ENCODE results near the gene ETNK1. TPM values are rescaled to one million over a fixed set of nuclear protein-coding genes. Genes with fewer than 3 reads are reported as not detected.

ETNK1 gene
- polyA plus RNA-seq, 2 of the 4 experiments (the other 2 are of a cell fraction) = 20.9 to 52.7 TPM

DNA sequence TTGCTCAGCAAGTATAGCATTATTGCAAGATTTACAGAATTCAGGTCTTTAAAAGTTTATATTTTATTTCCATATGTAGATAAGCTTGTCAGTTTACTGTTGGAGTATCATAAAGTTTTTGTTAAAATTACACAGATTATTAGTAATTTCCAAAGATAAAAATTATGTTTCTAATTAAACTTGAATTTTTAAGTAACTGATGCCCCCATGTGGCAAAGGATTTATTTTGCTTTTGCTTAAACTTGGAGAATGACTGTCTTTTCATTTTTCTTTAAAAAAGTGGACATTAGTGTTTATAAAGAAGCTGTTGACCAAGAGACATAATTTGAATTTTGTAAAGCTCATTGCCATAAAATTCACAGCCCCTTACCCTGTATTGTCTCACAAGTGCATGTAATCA lies 45.8 kb downstream of the ETNK1 start (continued):
- TF ChIP-seq MAZ (IDR thresholded peaks at IDR 0.05; ENCODE audit: borderline replicate concordance, low read depth, low read length) (no peak), CBX2 (IDR thresholded peaks at IDR 0.05; ENCODE audit: borderline replicate concordance, low read depth) (no peak), NPAS2 (CRISPR knock-in tag; IDR thresholded peaks at IDR 0.05; ENCODE audit: borderline replicate concordance) (no peak), RNF2 (IDR thresholded peaks at IDR 0.05; ENCODE audit: borderline replicate concordance, low read depth) (no peak), USF2 (IDR thresholded peaks at IDR 0.05) (no peak), FOSL2 (IDR thresholded peaks at IDR 0.05) (no peak), FOSL2 (CRISPR knock-in tag; IDR thresholded peaks at IDR 0.05) (no peak), RCOR1 (IDR thresholded peaks at IDR 0.05; ENCODE audit: low read depth, low read length) (no peak)

- 83% methylated on average over 3 of the region's 3 CpGs for WGBS (ENCODE audit: missing lambda C conversion rate)
- ChIA-PET POLR2A (no interaction called here), CTCF (interaction anchor here (0.7 to 1.3 kb wide), 3 partner anchors 195 to 975 kb away, joined by 3 read pairs; no protein-coding TSS in a partner anchor)
- Histone ChIP-seq H3K4me2 (no peak overlapping the region), H3K4me1 (0 out of 3 replicates have a peak, but pooled peaks cover 7% of the 10 kb centered on the region), H3K4me3 (no peak overlapping the region), H3K27ac (no peak overlapping the region), H3K9me3 (no peaks in the 10 kb centered on the region; the same call in 1 of the 3 replicates)
- FAIRE-seq = no peak
- no peak for ATAC-seq
- TF ChIP-seq EHF (CRISPR knock-in tag; IDR thresholded peaks at IDR 0.05) (no peak), RAD21 (conservative IDR thresholded peaks at IDR 0.05 in 1 of 2, IDR thresholded peaks at IDR 0.05 in 1 of 2) (no peak), ESRRA (IDR thresholded peaks at IDR 0.05; ENCODE audit: borderline replicate concordance, low read length) (no peak), HOXB5 (CRISPR knock-in tag; IDR thresholded peaks at IDR 0.05) (no peak), CBX8 (IDR thresholded peaks at IDR 0.05) (no peak), KDM5A (IDR thresholded peaks at IDR 0.05) (no peak), KDM1A (IDR thresholded peaks at IDR 0.05; ENCODE audit: low read depth) (no peak), GATA3 (IDR thresholded peaks at IDR 0.05; ENCODE audit: borderline replicate concordance) (no peak), USF2 (IDR thresholded peaks at IDR 0.05) (no peak), RCOR1 (IDR thresholded peaks at IDR 0.05; ENCODE audit: low read depth, low read length) (no peak), FOXS1 (CRISPR knock-in tag; IDR thresholded peaks at IDR 0.05) (no peak), TP53 (CRISPR knock-in tag; IDR thresholded peaks at IDR 0.05) (no peak), PHF8 (IDR thresholded peaks at IDR 0.05; ENCODE audit: borderline replicate concordance, low read depth) (no peak), MYC (IDR thresholded peaks at IDR 0.05; ENCODE audit: borderline replicate concordance, low read length) (no peak), CHD4 (IDR thresholded peaks at IDR 0.05; ENCODE audit: borderline replicate concordance) (no peak), MAZ (IDR thresholded peaks at IDR 0.05; ENCODE audit: borderline replicate concordance, low read depth, low read length) (no peak), SMC3 (IDR thresholded peaks at IDR 0.05) (no peak), TFCP2L1 (CRISPR knock-in tag; IDR thresholded peaks at IDR 0.05) (no peak), FOSB (CRISPR knock-in tag; IDR thresholded peaks at IDR 0.05) (no peak)
- TF ChIP-seq, protein P1, sequence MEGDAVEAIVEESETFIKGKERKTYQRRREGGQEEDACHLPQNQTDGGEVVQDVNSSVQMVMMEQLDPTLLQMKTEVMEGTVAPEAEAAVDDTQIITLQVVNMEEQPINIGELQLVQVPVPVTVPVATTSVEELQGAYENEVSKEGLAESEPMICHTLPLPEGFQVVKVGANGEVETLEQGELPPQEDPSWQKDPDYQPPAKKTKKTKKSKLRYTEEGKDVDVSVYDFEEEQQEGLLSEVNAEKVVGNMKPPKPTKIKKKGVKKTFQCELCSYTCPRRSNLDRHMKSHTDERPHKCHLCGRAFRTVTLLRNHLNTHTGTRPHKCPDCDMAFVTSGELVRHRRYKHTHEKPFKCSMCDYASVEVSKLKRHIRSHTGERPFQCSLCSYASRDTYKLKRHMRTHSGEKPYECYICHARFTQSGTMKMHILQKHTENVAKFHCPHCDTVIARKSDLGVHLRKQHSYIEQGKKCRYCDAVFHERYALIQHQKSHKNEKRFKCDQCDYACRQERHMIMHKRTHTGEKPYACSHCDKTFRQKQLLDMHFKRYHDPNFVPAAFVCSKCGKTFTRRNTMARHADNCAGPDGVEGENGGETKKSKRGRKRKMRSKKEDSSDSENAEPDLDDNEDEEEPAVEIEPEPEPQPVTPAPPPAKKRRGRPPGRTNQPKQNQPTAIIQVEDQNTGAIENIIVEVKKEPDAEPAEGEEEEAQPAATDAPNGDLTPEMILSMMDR (IDR thresholded peaks at IDR 0.05) = no peak
- DNase-seq (ENCODE audit: low read depth in 1 of 2, low spot score in 1 of 2) = no peak
Observed at GRCh38 chr12:22672951-22673350, 48.0 kb downstream of the ETNK1 start.
